ENCODE results near the gene TARS2.

Gene TARS2

GRCh38 chr1:150513351-150513791 lies 26.2 kb downstream of the TARS2 start:
- H3K4me3 ChIP-seq (ENCODE audit: low read depth, low read length): no peak overlapping the region
- no peak for DNase-seq (ENCODE audit: low read depth)
- no peak for TF ChIP-seq MYC (IDR thresholded peaks at IDR 0.05; ENCODE audit: low read depth, low read length)
- TF ChIP-seq CTCF (IDR thresholded peaks at IDR 0.05; ENCODE audit: low read depth, low read length): no peak

GRCh38 chr1:150514260-150514659 lies 27.0 kb downstream of the TARS2 start:
- H3K4me3 ChIP-seq (ENCODE audit: low read depth, low read length): no peak overlapping the region
- no peak for DNase-seq (ENCODE audit: low read depth)
- TF ChIP-seq MYC (IDR thresholded peaks at IDR 0.05; ENCODE audit: low read depth, low read length): no peak

GRCh38 chr1:150514913-150515327 lies 27.7 kb downstream of the TARS2 start:
- TF ChIP-seq CTCF (IDR thresholded peaks at IDR 0.05; ENCODE audit: low read depth, low read length) (no peak), MYC (IDR thresholded peaks at IDR 0.05; ENCODE audit: low read depth, low read length) (no peak), MAX (IDR thresholded peaks at IDR 0.05; ENCODE audit: low read depth, low read length) (no peak), POLR2A (IDR thresholded peaks at IDR 0.05; ENCODE audit: extremely low read depth, insufficient read length) (no peak)
- DNase-seq (ENCODE audit: low read depth): no peak
- peak overlapping the region; percentile 76 for H3K4me3 ChIP-seq (ENCODE audit: low read depth, low read length)

GRCh38 chr1:150515328-150516049 lies 28.3 kb downstream of the TARS2 start, which contains the start of gene FALEC:
Gene FALEC (plus strand): TSS chr1:150515752.
- DNase-seq (ENCODE audit: low read depth): peak; percentile 96
- TF ChIP-seq MAX (IDR thresholded peaks at IDR 0.05; ENCODE audit: low read depth, low read length) (peak; percentile 75), POLR2A (IDR thresholded peaks at IDR 0.05; ENCODE audit: extremely low read depth, insufficient read length) (peak; percentile 35), MYC (IDR thresholded peaks at IDR 0.05; ENCODE audit: low read depth, low read length) (peak; percentile 72), CTCF (IDR thresholded peaks at IDR 0.05; ENCODE audit: low read depth, low read length) (no peak)
- peak within 1 kb of the TSS; percentile 76 for H3K4me3 ChIP-seq (ENCODE audit: low read depth, low read length)

- H3K4me3 ChIP-seq (ENCODE audit: low read depth, low read length): peak overlapping the region; percentile 69
- peak; percentile 61 for DNase-seq (ENCODE audit: low read depth)
- TF ChIP-seq MYC (IDR thresholded peaks at IDR 0.05; ENCODE audit: low read depth, low read length) (no peak), POLR2A (IDR thresholded peaks at IDR 0.05; ENCODE audit: extremely low read depth, insufficient read length) (no peak), MAX (IDR thresholded peaks at IDR 0.05; ENCODE audit: low read depth, low read length) (no peak), CTCF (IDR thresholded peaks at IDR 0.05; ENCODE audit: low read depth, low read length) (no peak)
Measured at GRCh38 chr1:150516050-150516591, 28.9 kb downstream of the TARS2 start.

- TF ChIP-seq MAX (IDR thresholded peaks at IDR 0.05; ENCODE audit: low read depth, low read length) (no peak), MYC (IDR thresholded peaks at IDR 0.05; ENCODE audit: low read depth, low read length) (no peak), CTCF (IDR thresholded peaks at IDR 0.05; ENCODE audit: low read depth, low read length) (no peak), POLR2A (IDR thresholded peaks at IDR 0.05; ENCODE audit: extremely low read depth, insufficient read length) (no peak)
- H3K4me3 ChIP-seq (ENCODE audit: low read depth, low read length): peak overlapping the region; percentile 69
- DNase-seq (ENCODE audit: low read depth): peak; percentile 55
Measured at GRCh38 chr1:150516616-150517015, 29.4 kb downstream of the TARS2 start.

All from NB4 (cell line).